Neutrophil (primary cell): ENCODE measurements around the gene OCSTAMP.

Experiments
- H3K27ac ChIP-seq: fragments of 200-600 bp; sonication (generic); 2 replicates; pipeline ENCODE4 v1.5.1; 2016; ENCODE audit warnings: mild to moderate bottlenecking, moderate library complexity
- H3K27me3 ChIP-seq: fragments of 200-600 bp; sonication (generic); 2 replicates; pipeline ENCODE4 v1.6.0; 2016; ENCODE audit warnings: mild to moderate bottlenecking
- H3K36me3 ChIP-seq: fragments of 200-600 bp; sonication (generic); 2 replicates; pipeline ENCODE4 v1.5.1; 2017
- H3K4me1 ChIP-seq, 2 experiments: fragments of 200-600 bp in 1 of 2; sonication (generic) in 1 of 2; 1 replicate in 1 of 2; 2 replicates in 1 of 2; pipeline versions ENCODE4 v1.5.1 to v1.6.1; 2013 to 2016; ENCODE audit warnings: low read depth in 1 of 2, low read length in 1 of 2, mild to moderate bottlenecking in 1 of 2, moderate library complexity in 1 of 2; ENCODE audit not compliant: control insufficient read depth in 1 of 2, insufficient read depth in 1 of 2
- H3K4me3 ChIP-seq, 2 experiments: fragments of 200-600 bp in 1 of 2; sonication (generic) in 1 of 2; 1 replicate in 1 of 2; 2 replicates in 1 of 2; pipeline ENCODE4 v1.5.1; 2013 to 2016; ENCODE audit warnings: low read depth in 1 of 2, low read length in 1 of 2, mild to moderate bottlenecking in 1 of 2, moderate library complexity in 1 of 2
- H3K9me3 ChIP-seq: fragments of 200-600 bp; sonication (generic); 2 replicates; pipeline ENCODE4 v1.5.1; 2016
- TF ChIP-seq, protein P1 (sequence below): fragments of 200-600 bp; sonication (generic); IDR thresholded peaks from 2 replicates; pipeline ENCODE4 v1.5.1; 2016; ENCODE audit warnings: antibody characterized with exemption

The OCSTAMP gene, protein sequence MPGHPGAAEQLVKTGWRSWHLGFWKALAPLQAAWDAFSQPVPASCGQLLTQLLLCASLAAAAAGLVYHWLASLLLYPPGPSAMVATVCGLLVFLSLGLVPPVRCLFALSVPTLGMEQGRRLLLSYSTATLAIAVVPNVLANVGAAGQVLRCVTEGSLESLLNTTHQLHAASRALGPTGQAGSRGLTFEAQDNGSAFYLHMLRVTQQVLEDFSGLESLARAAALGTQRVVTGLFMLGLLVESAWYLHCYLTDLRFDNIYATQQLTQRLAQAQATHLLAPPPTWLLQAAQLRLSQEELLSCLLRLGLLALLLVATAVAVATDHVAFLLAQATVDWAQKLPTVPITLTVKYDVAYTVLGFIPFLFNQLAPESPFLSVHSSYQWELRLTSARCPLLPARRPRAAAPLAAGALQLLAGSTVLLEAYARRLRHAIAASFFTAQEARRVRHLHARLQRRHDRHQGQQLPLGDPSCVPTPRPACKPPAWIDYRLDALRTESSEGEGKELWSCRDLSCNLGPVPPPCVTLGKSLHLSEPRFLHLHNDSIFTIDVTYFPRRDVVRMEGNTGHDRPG

DNA sequence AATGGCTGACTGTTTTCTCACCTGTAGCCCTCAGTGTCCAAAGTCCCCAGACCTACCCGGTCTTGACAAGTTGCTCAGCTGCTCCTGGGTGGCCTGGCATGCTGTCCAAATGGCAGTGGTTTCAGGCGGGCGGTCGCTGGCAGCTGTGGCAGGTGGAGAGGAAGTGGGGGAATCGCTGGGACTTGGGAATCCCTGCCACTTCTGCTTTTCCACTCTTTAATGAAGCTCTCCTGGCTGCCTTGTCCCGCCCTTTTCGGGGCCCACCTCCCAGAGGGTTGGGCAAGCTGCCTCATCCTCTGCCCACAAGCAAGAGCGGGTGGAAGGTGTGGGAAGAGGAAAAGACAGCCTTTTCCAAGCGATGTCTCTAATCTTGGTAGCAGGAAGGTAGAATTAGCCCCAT, at the start of gene OCSTAMP:
Gene OCSTAMP, minus strand, starts transcription at position 194 of the 400 bp plus-strand sequence. Its CDS starts 94 bp downstream, at position 100.
- Histone ChIP-seq H3K4me1 (peaks cover 14 to 17% of the 10 kb centered on the region in 2 experiments), H3K9me3 (no peaks in the 10 kb centered on the region), H3K27ac (no peak within 1 kb of the TSS), H3K27me3 (peaks cover 18% of the 10 kb centered on the region), H3K36me3 (no peaks in the 10 kb centered on the region), H3K4me3 (no peak within 1 kb of the TSS)
- TF ChIP-seq, protein P1, sequence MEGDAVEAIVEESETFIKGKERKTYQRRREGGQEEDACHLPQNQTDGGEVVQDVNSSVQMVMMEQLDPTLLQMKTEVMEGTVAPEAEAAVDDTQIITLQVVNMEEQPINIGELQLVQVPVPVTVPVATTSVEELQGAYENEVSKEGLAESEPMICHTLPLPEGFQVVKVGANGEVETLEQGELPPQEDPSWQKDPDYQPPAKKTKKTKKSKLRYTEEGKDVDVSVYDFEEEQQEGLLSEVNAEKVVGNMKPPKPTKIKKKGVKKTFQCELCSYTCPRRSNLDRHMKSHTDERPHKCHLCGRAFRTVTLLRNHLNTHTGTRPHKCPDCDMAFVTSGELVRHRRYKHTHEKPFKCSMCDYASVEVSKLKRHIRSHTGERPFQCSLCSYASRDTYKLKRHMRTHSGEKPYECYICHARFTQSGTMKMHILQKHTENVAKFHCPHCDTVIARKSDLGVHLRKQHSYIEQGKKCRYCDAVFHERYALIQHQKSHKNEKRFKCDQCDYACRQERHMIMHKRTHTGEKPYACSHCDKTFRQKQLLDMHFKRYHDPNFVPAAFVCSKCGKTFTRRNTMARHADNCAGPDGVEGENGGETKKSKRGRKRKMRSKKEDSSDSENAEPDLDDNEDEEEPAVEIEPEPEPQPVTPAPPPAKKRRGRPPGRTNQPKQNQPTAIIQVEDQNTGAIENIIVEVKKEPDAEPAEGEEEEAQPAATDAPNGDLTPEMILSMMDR: no peak

DNA sequence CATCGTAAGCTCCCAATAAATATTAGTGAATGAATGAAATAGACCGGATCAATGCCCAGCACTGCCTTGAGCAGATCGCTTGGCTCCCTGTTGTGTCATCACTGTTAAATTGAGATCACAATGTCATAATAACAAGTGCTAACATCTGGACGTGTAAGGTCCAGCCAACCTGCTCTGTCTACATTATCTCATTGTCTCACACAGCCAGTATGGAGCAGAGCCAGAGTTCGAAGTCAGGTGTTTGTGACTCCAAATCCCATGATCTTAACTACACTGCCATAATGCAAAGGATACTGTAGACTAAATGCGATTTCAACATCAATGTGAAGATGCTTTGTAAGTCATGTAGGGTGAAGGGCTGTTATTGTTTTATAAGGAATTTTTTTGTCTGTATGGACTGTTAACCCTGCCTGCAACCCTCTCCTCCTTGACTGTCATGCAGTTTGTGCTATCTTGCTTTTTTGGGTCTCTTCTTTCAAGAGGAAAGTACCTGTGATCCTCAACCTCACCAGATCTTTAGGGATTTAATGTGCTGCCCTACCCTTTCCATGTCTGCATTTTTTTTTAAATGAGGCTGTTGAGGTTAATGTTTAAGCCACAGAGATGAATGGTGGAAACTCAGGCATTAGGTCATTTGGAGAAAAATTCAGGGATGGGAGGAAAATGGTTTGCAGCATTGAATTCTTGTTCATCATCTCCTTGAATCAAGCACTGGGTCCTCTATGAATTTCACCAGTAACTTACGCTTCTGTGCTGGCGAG, 49.0 kb upstream of the OCSTAMP start:
- Histone ChIP-seq H3K4me3 (no peak overlapping the region), H3K9me3 (no peaks in the 10 kb centered on the region), H3K27me3 (peaks cover 12% of the 10 kb centered on the region), H3K27ac (no peak overlapping the region), H3K36me3 (no peaks in the 10 kb centered on the region), H3K4me1 (no peaks in the 10 kb centered on the region)
- TF ChIP-seq, protein P1: no peak

DNA sequence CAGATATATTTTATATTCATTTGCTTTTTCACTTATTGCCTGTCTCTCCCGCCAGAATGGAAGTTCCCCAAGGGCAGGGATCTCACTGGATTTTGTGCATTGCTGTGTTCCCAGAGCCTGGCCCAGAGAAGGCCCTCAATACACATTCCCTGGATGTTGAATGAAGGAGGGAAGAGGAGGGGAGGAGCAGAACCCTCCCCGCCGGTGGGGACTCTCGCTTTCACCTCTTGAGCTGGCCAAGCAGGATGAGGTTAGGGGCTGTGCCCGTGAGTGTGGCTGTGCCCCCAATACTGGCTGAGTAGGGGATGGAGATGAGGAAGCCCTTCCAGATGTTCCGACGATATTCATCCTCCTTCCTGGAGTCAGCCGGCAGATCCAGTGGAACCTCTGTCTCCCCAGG, 45.5 kb upstream of the OCSTAMP start:
- H3K9me3 ChIP-seq: no peaks in the 10 kb centered on the region
- peaks cover 15% of the 10 kb centered on the region for H3K27me3 ChIP-seq
- no peaks in the 10 kb centered on the region for H3K4me1 ChIP-seq
- TF ChIP-seq, protein P1: no peak
- H3K4me3 ChIP-seq: no peak overlapping the region
- no peak overlapping the region for H3K27ac ChIP-seq
- H3K36me3 ChIP-seq: no peaks in the 10 kb centered on the region

DNA sequence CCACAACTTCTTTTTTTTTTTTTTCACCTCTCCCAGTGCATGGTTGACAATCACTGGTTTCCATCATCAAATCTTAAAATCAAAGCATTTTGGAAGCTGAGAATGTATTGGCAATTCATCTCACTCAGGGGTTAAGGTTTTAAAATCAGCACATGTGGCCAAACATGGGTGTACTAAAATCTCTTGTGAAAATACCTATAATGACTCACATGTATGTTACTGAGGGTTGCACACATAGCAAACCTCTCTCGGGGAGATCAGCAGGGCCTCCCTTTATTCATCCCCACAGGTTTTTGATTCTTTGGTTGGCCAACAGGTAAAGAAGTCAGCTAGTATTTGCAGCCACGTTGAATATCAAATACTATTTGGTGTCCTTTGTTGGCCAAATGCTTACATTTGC, 44.3 kb upstream of the OCSTAMP start:
- Histone ChIP-seq H3K36me3 (no peaks in the 10 kb centered on the region), H3K27ac (no peak overlapping the region), H3K4me3 (no peak overlapping the region), H3K9me3 (no peaks in the 10 kb centered on the region), H3K27me3 (peaks cover 15% of the 10 kb centered on the region), H3K4me1 (no peaks in the 10 kb centered on the region)
- TF ChIP-seq, protein P1: no peak

DNA sequence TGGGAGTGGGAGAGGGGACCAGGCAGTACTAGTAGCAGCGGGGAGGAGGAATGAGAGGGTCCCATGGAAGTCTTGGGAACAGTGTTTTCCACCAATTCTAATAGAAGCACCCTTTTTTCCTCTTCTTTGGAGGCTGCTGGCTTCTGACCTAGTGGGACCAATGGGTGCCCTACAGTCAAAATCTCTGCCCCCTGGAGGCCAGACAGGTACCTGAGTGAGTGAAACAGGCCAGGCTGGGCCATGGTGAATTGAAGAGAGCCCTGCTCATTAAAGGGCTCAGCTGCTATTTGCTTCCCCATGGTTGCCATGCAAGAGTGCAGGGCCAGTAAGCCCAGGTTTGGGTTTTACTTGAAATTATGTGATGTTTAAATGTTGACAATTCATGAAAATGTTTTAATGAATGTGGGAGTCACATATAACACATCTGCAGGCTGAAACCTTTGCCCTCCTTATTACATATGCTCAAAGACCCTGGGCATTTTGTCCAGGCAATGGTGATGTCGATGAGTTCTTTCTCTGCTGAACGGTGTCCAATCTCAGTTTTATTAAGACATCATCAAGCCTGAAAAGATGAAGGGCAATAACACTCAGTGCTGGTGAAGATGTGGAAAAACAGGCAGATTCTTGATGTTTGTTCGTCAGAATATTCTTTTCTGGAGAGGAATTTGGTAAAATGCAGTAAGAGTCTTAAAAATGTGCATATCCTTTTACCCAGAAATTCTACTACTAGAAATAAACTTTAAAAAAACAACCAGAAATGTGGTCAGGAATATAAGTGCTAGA, 42.3 kb upstream of the OCSTAMP start:
- Histone ChIP-seq H3K4me1 (no peaks in the 10 kb centered on the region), H3K4me3 (no peak overlapping the region)

More for the DNA sequence above, 42.3 kb upstream of the OCSTAMP start:
- TF ChIP-seq, protein P1: no peak
- Histone ChIP-seq H3K27me3 (peaks cover 15% of the 10 kb centered on the region), H3K27ac (no peak overlapping the region), H3K9me3 (no peaks in the 10 kb centered on the region), H3K36me3 (no peaks in the 10 kb centered on the region)
